Glomerular endothelial cell (primary cell): ENCODE measurements around the gene P2RX6. TPM values are rescaled to one million over a fixed set of nuclear protein-coding genes. Genes with fewer than 3 reads are reported as not detected.
"Not testable (repeated sequence)": the region's sequence is repeated elsewhere in the genome, so short reads cannot be mapped to it uniquely, and the experiment has no call there.

Experiments
- DNase-seq: peaks from one replicate; pipeline ENCODE4 v3.0.0-alpha.2; 2011; ENCODE audit warnings: low read depth, low spot score; ENCODE audit errors: extremely low read depth
- total RNA-seq: library from RNA; depleted of rRNA; stranded (reverse); fragments of >200 nt; gene quantifications from 2 replicates; pipeline ENCODE4 v1.2.3, GENCODE V29; 2015

P2RX6 gene
- total RNA-seq, 1 donor from 2014 or later, result 0.18 TPM

DNA sequence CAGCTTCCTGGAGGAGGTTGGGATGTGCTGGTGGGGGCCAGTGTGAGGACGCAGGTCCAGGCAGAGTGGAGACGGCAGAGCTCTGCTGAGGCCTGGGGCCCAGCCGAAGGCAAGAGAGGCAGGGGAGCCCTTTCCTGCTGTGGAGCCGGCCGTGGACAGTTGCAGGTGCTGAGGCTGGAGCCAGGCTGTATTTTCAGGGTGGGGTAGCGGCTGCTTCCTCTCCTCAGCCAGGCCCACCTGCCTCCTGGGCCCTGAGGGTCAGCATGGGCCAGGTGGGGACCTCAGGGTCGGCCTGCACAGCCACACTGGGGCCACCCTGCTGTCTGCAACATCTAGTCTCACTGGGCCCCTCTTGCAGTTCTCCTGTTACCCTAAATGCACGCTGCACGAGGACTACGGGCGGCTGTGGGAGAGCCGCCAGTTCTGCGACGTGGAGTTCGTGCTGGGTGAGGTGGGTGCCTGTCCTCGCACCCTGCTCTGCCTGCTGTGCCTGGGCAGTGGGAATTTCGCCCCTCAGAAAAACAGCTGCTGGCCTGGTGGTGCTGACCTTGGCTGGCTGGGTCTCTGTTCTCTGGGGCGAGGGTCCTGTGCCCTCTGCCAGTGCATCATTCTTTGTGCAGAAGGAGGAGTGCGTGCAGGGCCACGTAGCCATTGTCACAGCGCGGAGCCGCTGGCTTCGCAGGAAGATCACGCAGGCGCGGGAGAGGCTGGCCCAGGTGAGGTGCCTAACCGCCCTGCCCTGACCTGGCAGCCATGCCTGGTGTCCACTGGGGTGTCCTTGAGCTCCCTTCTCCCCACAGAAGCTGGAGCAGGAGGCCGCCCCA lies 21.4 kb upstream of the P2RX6 start:
- no peak for DNase-seq

DNA sequence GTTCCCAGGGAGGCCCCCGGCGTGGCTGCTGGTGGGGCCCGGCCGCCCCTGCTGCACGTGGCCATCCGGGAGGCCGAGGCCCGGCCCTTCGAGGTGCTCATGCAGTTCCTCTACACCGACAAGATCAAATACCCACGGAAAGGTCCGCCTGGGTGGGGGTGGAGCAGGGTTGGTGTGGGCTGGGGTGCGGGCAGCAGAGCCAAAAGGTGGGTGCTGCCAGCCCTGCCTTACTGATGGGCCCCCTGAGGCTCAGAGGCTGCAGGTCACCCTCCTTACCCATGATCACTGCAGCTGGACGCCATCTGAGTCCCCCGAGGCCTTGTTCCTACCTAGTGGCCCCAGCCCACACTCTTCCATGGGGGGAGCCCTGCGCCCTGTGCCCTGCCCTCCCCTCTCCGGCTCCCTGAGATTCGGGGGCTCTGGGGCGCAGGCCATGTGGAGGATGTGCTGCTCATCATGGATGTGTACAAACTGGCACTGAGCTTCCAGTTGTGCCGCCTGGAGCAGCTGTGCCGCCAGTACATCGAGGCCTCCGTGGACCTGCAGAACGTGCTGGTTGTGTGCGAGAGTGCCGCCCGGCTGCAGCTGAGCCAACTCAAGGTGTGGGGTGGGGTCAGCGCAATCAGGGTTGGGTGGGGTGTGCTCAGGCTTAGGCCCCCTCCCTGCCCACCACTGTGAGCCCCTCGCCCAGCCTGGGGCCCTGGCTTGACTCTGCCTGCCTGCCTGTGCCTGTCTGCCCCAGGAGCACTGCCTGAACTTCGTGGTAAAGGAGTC lies 20.6 kb upstream of the P2RX6 start:
- no peak for DNase-seq

- no peak for DNase-seq
These were observed 20.1 kb upstream of the P2RX6 start for GRCh38 chr22:20994902-20995241.

GRCh38 chr22:20995329-20996030 lies 19.5 kb upstream of the P2RX6 start:
- no peak for DNase-seq

DNA sequence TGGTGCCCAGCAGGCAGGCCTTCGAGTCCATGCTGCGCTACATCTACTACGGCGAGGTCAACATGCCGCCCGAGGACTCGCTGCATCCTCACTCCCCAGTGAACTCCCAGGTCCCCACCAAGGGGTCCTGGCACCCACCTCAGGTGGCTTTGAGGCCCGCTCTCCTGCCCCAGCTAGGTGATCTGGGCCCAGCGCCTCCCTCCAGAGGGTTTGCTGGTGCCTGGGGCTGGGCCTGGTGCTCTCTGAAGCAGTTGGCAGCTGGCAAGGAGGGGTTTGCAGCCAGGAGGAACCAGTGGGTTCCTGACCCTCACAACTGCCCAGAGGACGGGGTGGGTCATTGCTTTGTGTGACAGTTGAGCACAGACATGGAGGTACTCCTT lies 18.9 kb upstream of the P2RX6 start:
- no peak for DNase-seq

- no peak for DNase-seq
These were observed 18.1 kb upstream of the P2RX6 start for GRCh38 chr22:20996598-20997535.

DNA sequence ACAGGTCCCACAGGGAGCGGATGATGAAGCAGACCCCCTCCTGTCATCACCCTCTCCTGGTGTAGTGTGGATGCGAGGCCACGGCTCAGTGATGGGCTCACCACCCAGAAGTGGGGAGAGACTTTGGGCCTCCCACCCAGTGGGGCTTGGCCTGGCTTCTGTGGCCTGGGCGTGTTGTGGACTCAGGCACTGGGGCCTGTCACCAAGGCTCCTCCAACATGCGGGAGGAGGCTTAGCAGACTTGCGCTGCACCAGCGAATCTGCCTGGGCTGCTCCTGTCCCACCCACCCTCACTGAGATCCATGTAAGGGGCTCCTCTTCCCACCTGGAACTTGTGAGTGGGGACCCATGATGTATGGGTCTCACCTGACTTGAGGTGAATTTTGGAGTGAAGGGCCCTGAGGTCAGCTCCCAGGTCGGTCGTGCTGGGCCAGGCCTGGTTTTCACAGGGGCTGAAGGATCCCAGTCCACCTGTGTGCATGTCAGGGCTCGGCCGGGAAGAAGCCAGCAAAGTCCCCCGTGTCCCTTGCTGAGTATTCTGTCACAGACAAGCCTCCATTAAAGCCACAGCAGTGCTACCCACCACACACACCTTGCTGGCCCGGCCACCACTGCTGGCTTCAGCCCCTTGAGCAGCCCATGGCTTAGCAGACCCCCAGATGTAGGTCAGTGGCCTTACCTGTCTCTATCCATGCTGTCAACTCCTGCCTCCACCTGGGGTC lies 17.3 kb upstream of the P2RX6 start:
- DNase-seq, result no peak

DNA sequence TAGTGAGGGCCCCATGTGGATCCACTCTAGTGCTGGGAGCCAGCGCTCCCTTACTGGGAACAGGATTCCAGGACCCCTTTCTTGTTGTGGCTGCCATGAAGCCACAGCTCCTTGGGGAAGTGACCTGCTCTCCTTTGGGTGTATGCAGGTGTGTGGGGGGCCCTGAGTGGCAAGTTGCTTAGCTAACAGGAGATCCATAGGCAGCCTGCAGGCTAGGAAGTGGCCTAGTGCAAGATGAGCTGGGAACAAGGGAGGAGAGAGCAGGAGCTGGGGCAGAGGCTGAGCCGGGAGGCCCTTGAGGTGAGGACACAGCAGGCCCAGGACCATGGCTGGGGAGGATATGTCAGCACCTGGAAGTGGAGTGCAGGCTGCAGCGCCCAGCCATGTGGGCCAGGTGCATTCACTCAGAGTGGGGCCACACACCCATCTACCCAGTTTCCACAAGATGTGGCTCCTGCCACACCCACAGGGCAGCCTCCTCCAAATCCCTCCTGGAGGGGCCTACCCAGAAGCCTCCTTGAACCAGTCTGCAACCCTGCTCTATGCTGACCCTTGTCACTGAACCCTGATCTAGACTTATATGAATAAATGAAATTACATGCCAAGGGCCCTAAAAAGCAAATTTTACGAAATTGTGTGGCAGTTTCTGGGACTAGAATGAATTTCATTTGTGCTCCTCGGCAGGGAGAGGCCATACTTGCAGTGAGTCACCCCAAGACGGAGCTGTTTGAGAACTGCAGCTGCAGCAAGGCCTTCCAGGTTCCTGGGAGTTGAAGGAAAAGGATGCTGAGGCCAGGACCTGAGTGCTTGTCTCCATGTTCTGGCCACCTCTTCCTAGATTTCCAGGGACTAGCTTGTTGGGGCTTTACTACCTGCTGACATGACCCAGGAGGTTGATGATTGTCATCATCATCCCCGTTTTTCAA lies 16.3 kb upstream of the P2RX6 start:
- no peak for DNase-seq

DNA sequence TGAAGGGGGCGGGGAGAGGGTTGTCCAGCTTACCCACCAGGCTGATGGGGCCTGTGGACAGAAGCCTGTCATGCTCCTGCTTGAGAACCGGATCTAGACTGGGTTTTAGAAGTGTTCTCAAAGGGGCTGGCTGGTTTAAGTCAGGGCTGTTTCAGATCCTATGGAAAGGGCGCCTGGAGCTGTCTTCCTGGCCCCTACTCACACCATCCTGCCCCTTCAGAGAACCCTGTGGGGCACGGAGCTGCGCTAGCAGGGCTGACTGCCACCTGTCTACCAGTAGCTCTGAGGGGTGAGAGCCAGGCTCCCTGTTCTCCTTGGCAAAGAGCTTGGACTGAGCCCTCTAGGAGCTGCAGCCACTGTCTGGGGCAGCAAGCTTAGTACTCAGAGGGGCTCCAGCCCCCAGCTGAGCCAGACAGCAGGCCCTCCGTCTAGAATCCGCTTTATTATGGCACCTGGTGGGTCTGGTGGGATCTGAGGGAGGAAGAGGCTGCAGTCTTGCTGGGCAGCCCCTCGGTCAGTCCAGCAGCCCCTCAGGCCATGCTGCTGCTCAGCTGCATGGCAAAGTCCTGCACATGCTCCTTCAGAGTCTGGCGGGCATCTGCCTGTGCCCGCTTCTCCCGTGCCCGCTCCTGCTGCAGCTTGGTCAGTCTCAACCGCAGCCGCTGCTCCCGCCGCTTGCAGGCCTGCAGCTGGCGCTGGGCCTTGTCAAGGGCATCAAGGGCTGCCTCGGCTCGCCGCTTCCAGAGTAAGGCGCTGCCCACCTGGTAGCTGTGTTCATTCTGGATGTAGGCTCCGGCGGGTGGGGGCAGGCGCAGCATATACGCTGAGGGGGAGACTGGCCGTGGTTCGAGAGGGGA lies 15.4 kb upstream of the P2RX6 start:
- DNase-seq, result no peak

- DNase-seq, result no peak
These were observed 14.6 kb upstream of the P2RX6 start for GRCh38 chr22:21000207-21000986.

DNA sequence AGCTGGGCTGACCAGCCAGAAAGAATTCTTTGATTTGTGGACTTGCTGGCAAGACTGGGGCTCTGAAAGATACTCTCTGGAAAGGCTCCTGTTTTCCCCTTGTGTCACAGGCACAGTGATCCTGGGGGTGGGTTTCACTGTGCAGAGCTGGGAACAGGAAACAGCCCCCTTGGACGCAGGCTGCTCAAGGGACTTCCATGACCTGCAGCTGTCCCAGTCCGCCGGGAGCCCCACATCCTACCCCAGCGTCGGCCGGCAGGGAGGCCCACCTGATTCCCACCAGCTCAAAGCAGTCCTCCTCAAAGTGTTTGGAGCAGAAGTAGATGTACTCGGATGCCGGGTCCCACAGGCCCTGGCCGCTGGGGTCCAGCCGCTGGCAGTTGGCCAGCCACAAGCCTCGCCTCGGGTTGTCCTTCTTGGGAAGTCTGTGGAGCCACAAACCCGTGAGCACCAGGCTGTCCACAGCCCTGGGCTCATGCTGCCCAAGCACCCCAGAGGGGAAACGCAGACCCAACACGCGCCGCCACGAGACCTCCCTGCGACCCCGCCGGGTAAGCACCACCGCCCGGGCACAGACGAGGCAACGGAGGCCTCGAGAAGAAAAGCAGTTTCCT lies 13.9 kb upstream of the P2RX6 start:
- DNase-seq, result no peak

GRCh38 chr22:21001601-21002325 lies 13.2 kb upstream of the P2RX6 start, which contains the start of gene THAP7:
Gene THAP7, minus strand, starts transcription at chr22:21002118. Its CDS starts 207 bp downstream, at chr22:21001911.
- no peak for DNase-seq

DNA sequence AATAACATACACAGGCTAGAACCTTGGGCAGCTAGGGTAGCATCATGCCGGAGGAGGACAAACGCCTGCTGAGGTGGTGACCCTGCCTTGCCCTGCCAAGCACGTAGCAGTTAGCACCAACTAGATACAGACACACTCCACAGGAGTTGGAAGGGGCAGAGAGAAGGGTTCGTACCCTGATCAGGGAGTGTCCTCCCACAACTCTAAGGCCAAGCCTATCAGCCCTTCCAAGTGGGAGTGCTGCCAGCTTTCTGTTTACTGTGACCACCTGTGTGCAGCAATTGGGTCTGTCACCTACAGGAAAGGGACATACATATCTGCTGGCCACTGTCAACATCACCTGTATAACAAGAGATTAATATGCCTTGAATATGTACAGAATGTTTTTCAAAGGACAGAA lies 11.2 kb upstream of the P2RX6 start:
- no peak for DNase-seq

- DNase-seq, result not testable (repeated sequence)
These were observed 5.8 kb upstream of the P2RX6 start for GRCh38 chr22:21009208-21009607.

DNA sequence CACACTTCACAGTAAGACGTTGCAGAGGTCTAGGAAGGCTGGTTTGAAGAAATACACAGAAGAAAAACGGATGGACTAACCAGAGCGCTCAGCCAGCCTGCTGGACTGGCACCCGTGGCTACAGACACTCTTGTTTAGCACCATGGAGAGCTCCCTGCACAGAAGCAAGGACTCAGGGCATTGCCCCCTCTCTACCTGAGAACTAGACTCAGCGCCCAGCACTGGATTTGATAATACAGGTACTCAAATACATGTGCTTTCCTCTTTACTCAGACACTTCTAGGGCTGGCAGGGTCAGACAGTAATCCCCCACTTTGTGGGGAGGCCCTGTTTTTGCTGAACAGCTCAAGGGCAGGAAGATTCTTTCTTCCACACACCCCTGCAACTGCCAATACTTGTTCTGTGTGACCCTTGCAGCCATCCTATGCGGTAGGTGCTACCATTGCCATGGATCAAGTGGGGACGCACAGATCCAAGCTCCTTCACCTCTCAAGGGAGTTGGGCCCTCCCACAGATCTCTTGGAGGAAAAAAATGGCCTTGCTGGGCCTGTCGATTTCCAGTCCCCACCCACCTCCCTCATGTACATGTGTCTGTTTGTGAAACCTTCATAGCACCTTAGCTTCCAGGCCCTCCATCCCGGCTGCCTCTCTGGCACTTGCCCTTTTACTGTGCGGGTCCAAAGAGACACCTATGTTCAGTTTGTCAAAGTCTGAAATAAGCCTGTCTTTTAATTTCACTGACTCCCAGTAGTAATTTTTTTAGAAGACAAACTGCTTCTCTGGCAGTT lies 5.1 kb upstream of the P2RX6 start:
- DNase-seq, result no peak
